Spleen (tissue), 11 donors: ENCODE data around the gene ZNF462. TPM values are rescaled to one million over a fixed set of nuclear protein-coding genes. Genes with fewer than 3 reads are reported as not detected.

Experiments used
- DNase-seq: peaks from one replicate; pipeline ENCODE4 v3.0.0-alpha.2; 2020
- H3K27ac ChIP-seq, 8 donors: fragments of 200-600 bp; sonication (generic) in 7 of 8; 1 replicate in 4 of 8; 2 replicates in 4 of 8; pipeline versions ENCODE4 v1.5.0 to v1.8.0; 2016 to 2021; ENCODE audit warnings: inconsistent platforms in 4 of 8, mild to moderate bottlenecking in 4 of 8, moderate library complexity in 1 of 8
- H3K27me3 ChIP-seq, 7 donors: fragments of 200-600 bp; sonication (generic) in 6 of 7; replicated peaks in 1 of 7; 1 replicate in 4 of 7; 2 replicates in 3 of 7; pipeline versions ENCODE4 v1.5.0 to v1.8.0; 2016 to 2021; ENCODE audit warnings: inconsistent platforms in 3 of 7, mild to moderate bottlenecking in 1 of 7
- H3K36me3 ChIP-seq, 6 donors: fragments of 200-600 bp; sonication (generic) in 5 of 6; 1 replicate in 4 of 6; 2 replicates in 2 of 6; pipeline versions ENCODE4 v1.5.0 to v1.8.0; 2016 to 2021; ENCODE audit warnings: inconsistent platforms in 2 of 6
- H3K4me1 ChIP-seq, 6 donors: fragments of 200-600 bp; sonication (generic) in 5 of 6; 1 replicate in 3 of 6; 2 replicates in 3 of 6; pipeline versions ENCODE4 v1.5.0 to v1.8.0; 2016 to 2021; ENCODE audit warnings: inconsistent platforms in 3 of 6
- H3K4me3 ChIP-seq, 8 donors: fragments of 200-600 bp; sonication (generic) in 7 of 8; 1 replicate in 4 of 8; 2 replicates in 4 of 8; pipeline versions ENCODE4 v1.5.0 to v1.8.0; 2016 to 2021; ENCODE audit warnings: inconsistent platforms in 4 of 8, mild to moderate bottlenecking in 4 of 8, moderate library complexity in 2 of 8
- H3K9me3 ChIP-seq, 8 donors: fragments of 200-600 bp; sonication (generic) in 7 of 8; 1 replicate in 4 of 8; 2 replicates in 4 of 8; pipeline versions ENCODE4 v1.5.0 to v1.8.0; 2016 to 2021; ENCODE audit warnings: inconsistent platforms in 4 of 8
- POLR2A ChIP-seq, 3 donors: fragments of 450-650 bp; IDR thresholded peaks; one replicate each; pipeline ENCODE4 v1.5.1; 2017; ENCODE audit warnings: antibody characterized with exemption in 3 of 3, mild to moderate bottlenecking in 1 of 3
- POLR2AphosphoS5 ChIP-seq, 3 donors: sonication (generic); formaldehyde crosslinking; IDR thresholded peaks; one replicate each; pipeline ENCODE4 v1.5.1; 2017; ENCODE audit warnings: antibody characterized with exemption in 3 of 3
- WGBS, 5 donors: extraction: QIAGEN DNeasy Blood & Tissue Kit in 3 of 5; methylation state at CpG; one replicate each; pipeline versions ENCODE4 v1.1.5 to v1.1.7; 2013 to 2018; 5-methylcytosine and 5-hydroxymethylcytosine counted together
- intact Hi-C: fragments of 100-400 bp; cut with DNase I; formaldehyde crosslinking; loops from one replicate; pipeline ENCODE4 v1.15.0; 2023; ENCODE audit warnings: low total_unique reads
- polyA plus RNA-seq, 3 donors: library from polyadenylated mRNA; stranded (reverse); fragments of 200-250 nt; gene quantifications; one replicate each; pipeline ENCODE4 v1.2.1, GENCODE V29; 2013
- total RNA-seq, 7 donors: library from RNA; depleted of rRNA in 3 of 7; stranded (reverse); fragments of >200 nt in 3 of 7; fragmentation: NEBNext Ultra II Directional in 4 of 7; extraction: Animal tissue kit (Norgen Biotek cat#: 25700) in 4 of 7; gene quantifications; one replicate each; pipeline versions ENCODE4 v1.1.0 to v1.2.1, GENCODE V29; 2016 to 2021
- TF ChIP-seq, protein P1 (sequence below), 11 experiments: fragments of 200-600 bp in 7 of 11; fragments of 450-650 bp in 4 of 11; sonication (generic) in 4 of 11; IDR thresholded peaks in 8 of 11; conservative IDR thresholded peaks in 3 of 11; 1 replicate in 7 of 11; 2 replicates in 4 of 11; pipeline versions ENCODE4 v1.4.0 to v1.8.0; 2016 to 2021; ENCODE audit warnings: antibody characterized with exemption in 11 of 11, inconsistent platforms in 4 of 11, mild to moderate bottlenecking in 1 of 11
- donor health status: healthy with polysubstance abuse.
- donor health status: DM: no; HTN: no; CAD: no; lungs with moderate emphysema.
- donor health status: DM: no; HTN: no; CAD: no.
- donor health status: Bipolar disorder and iron deficiency.
- donor health status: healthy.
- donor health status: DM: no; HTN: no; CAD: no.
- donor health status: DM: yes; HTN: yes; CAD: no.

The ZNF462 gene
- total and polyA plus RNA-seq, 10 donors, result 0.36 to 38.9 (median 20.3) TPM

- WGBS, 5 donors, result 72 to 82% (median 78%) methylated on average over 2 of the region's 2 CpGs
- Histone ChIP-seq H3K4me1 (no peaks in the 10 kb centered on the region), H3K27me3 (no peaks in the 10 kb centered on the region), H3K4me3 (no peak overlapping the region), H3K9me3 (no peaks in the 10 kb centered on the region), H3K27ac (no peak overlapping the region), H3K36me3 (peaks cover 0 to 30% (median under 1%) of the 10 kb centered on the region in 6 donors)
- no peak for DNase-seq
- intact Hi-C loops, result no loop called here
- no peak for TF ChIP-seq POLR2A (IDR thresholded peaks at IDR 0.05)
- TF ChIP-seq, protein P1, sequence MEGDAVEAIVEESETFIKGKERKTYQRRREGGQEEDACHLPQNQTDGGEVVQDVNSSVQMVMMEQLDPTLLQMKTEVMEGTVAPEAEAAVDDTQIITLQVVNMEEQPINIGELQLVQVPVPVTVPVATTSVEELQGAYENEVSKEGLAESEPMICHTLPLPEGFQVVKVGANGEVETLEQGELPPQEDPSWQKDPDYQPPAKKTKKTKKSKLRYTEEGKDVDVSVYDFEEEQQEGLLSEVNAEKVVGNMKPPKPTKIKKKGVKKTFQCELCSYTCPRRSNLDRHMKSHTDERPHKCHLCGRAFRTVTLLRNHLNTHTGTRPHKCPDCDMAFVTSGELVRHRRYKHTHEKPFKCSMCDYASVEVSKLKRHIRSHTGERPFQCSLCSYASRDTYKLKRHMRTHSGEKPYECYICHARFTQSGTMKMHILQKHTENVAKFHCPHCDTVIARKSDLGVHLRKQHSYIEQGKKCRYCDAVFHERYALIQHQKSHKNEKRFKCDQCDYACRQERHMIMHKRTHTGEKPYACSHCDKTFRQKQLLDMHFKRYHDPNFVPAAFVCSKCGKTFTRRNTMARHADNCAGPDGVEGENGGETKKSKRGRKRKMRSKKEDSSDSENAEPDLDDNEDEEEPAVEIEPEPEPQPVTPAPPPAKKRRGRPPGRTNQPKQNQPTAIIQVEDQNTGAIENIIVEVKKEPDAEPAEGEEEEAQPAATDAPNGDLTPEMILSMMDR (IDR thresholded peaks at IDR 0.05 in 8 of 11, conservative IDR thresholded peaks at IDR 0.05 in 3 of 11), result no peak
- no peak for TF ChIP-seq POLR2AphosphoS5 (IDR thresholded peaks at IDR 0.05)
Measured at GRCh38 chr9:106980551-106981101, 117.7 kb downstream of the ZNF462 start.

- peaks cover 0 to 35% (median 0%) of the 10 kb centered on the region in 6 donors for H3K36me3 ChIP-seq
- no peaks in the 10 kb centered on the region for H3K27me3 ChIP-seq
- 72 to 80% (median 77%) methylated on average over 10 of the region's 10 CpGs for WGBS, 5 donors
- H3K27ac ChIP-seq, result no peak overlapping the region
- intact Hi-C loops, result no loop called here
- no peak overlapping the region for H3K4me3 ChIP-seq
- H3K4me1 ChIP-seq, result no peaks in the 10 kb centered on the region
- DNase-seq, result no peak
- H3K9me3 ChIP-seq, result no peaks in the 10 kb centered on the region
- TF ChIP-seq POLR2AphosphoS5 (IDR thresholded peaks at IDR 0.05) (no peak), POLR2A (IDR thresholded peaks at IDR 0.05) (no peak)
- TF ChIP-seq, protein P1 (IDR thresholded peaks at IDR 0.05 in 8 of 11, conservative IDR thresholded peaks at IDR 0.05 in 3 of 11), result no peak
Measured at GRCh38 chr9:106981396-106982287, 118.7 kb downstream of the ZNF462 start.

DNA sequence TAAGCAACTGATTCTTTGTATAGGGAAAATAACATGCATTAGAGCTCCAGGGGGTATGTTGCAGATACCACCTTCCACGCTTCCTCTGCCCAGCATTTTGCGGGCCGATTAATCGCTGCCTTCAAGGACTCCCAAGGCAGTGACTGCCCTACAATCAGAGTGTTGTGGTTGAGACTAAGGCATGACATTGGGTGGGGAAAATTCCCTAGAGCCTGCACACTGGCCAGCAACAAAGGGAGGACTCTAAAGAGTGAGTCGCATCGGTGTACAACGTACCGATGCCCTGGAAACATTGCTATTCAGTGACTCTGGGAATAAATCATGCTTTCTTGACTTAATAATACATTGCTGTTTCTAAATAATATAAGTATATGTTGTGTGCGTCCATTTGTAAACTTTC, 119.7 kb downstream of the ZNF462 start:
- no peak overlapping the region for H3K27ac ChIP-seq

More for the DNA sequence above, 119.7 kb downstream of the ZNF462 start:
- no peaks in the 10 kb centered on the region for H3K4me1 ChIP-seq
- 94 to 98% (median 96%) methylated on average over 9 of the region's 9 CpGs for WGBS, 5 donors
- peaks cover 0 to 31% (median 0%) of the 10 kb centered on the region in 6 donors for H3K36me3 ChIP-seq
- TF ChIP-seq, protein P1 (IDR thresholded peaks at IDR 0.05 in 8 of 11, conservative IDR thresholded peaks at IDR 0.05 in 3 of 11), result no peak
- TF ChIP-seq POLR2A (IDR thresholded peaks at IDR 0.05) (no peak), POLR2AphosphoS5 (IDR thresholded peaks at IDR 0.05) (no peak)
- intact Hi-C loops, result no loop called here
- no peak overlapping the region for H3K4me3 ChIP-seq
- H3K9me3 ChIP-seq, result no peaks in the 10 kb centered on the region
- DNase-seq, result no peak
- H3K27me3 ChIP-seq, result no peaks in the 10 kb centered on the region
